RWPE2 (cell line): Measurements from ENCODE around the gene VAV3.

ENCODE experiments used
- ATAC-seq: fragments of 200-7000 bp; cut with Tn5 transposase; 3 replicates; pipeline ENCODE4 v1.9.1; 2021; ENCODE audit warnings: low read depth
- DNase-seq: peaks from one replicate; pipeline ENCODE4 v3.0.0-alpha.2; 2020; ENCODE audit warnings: low spot score
- H3K27ac ChIP-seq: fragments of 450-650 bp; 2 replicates; pipeline ENCODE4 v1.5.1; 2017; ENCODE audit warnings: mild to moderate bottlenecking; ENCODE audit not compliant: poor library complexity, severe bottlenecking
- H3K27me3 ChIP-seq: fragments of 250-450 bp; sonication (Bioruptor Pico); 2 replicates; pipeline ENCODE4 v1.5.1; 2021; ENCODE audit warnings: mild to moderate bottlenecking, moderate library complexity; ENCODE audit not compliant: insufficient read depth, poor library complexity, severe bottlenecking
- H3K36me3 ChIP-seq: fragments of 250-450 bp; sonication (Bioruptor Pico); 2 replicates; pipeline ENCODE4 v1.5.1; 2020; ENCODE audit warnings: low read depth, mild to moderate bottlenecking, moderate library complexity
- H3K4me1 ChIP-seq: fragments of 250-450 bp; sonication (Bioruptor Pico); 2 replicates; pipeline ENCODE4 v1.5.1; 2021; ENCODE audit warnings: mild to moderate bottlenecking, moderate library complexity; ENCODE audit not compliant: insufficient read depth, poor library complexity, severe bottlenecking
- H3K4me3 ChIP-seq: fragments of 250-450 bp; sonication (Bioruptor Pico); 2 replicates; pipeline ENCODE4 v1.5.1; 2021; ENCODE audit warnings: mild to moderate bottlenecking, moderate library complexity; ENCODE audit not compliant: severe bottlenecking
- H3K9me3 ChIP-seq: fragments of 250-450 bp; sonication (Bioruptor Pico); 2 replicates; pipeline ENCODE4 v1.5.1; 2021; ENCODE audit warnings: mild to moderate bottlenecking, moderate library complexity; ENCODE audit not compliant: severe bottlenecking
- TF ChIP-seq, protein P1 (sequence below): fragments of 450-650 bp; IDR thresholded peaks from one replicate; pipeline ENCODE4 v1.5.1; 2017; ENCODE audit warnings: mild to moderate bottlenecking, moderate library complexity; ENCODE audit not compliant: poor library complexity, severe bottlenecking

VAV3 gene

DNA sequence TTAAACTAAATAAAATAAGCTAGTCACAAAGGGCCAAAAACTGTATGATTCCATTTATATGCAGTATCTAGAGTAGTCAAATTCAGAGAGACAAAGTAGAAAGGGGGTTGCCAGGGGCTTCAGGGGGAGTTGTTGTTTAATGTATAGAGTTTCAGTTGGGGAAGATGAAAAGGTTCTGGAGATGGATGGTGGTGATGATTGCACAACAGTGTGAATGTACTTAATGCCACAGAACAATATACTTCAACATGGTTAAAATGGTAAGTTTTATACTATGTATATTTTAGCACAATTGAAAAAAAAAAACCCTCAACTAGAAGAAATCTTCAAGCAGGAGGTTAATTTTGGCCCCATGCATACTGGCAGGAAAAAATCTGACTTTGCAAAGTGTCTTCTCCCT, 24.3 kb downstream of the VAV3 start:
- H3K9me3 ChIP-seq, result no peaks in the 10 kb centered on the region
- peaks cover 15% of the 10 kb centered on the region for H3K4me1 ChIP-seq
- no peaks in the 10 kb centered on the region for H3K36me3 ChIP-seq
- ATAC-seq, result no peak
- H3K4me3 ChIP-seq, result no peak overlapping the region
- H3K27me3 ChIP-seq, result no peaks in the 10 kb centered on the region
- no peak for DNase-seq
- no peak overlapping the region for H3K27ac ChIP-seq
- TF ChIP-seq, protein P1, sequence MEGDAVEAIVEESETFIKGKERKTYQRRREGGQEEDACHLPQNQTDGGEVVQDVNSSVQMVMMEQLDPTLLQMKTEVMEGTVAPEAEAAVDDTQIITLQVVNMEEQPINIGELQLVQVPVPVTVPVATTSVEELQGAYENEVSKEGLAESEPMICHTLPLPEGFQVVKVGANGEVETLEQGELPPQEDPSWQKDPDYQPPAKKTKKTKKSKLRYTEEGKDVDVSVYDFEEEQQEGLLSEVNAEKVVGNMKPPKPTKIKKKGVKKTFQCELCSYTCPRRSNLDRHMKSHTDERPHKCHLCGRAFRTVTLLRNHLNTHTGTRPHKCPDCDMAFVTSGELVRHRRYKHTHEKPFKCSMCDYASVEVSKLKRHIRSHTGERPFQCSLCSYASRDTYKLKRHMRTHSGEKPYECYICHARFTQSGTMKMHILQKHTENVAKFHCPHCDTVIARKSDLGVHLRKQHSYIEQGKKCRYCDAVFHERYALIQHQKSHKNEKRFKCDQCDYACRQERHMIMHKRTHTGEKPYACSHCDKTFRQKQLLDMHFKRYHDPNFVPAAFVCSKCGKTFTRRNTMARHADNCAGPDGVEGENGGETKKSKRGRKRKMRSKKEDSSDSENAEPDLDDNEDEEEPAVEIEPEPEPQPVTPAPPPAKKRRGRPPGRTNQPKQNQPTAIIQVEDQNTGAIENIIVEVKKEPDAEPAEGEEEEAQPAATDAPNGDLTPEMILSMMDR, result no peak

DNA sequence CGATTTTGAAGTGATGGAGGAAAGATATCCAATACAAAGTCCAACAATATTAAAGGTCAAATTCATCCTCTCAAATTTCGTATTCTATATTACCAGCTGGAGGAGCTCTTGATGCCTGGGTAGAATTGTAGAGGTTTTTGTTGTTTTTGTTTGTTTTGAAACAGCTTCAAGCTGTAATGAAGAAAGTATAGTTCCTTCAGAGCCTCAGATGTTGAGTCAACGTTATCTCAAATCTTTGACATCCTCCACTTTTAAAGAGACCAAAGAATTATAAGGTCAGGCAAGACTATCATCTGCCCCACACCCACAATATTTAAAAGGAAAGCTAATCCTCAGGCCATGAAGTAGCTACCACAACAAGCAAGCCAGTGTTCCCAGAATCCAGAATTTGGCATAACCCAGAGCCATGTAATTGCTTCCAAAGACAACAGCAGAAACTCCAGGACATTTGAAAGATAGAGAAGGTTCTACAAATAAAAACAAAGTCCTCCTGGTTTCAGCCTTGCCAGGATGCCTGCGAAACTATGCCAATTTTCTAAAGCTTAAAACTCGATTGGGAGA, 24.9 kb downstream of the VAV3 start:
- H3K27ac ChIP-seq, result no peak overlapping the region
- no peak overlapping the region for H3K4me3 ChIP-seq
- ATAC-seq (no peak), DNase-seq (no peak)
- H3K4me1 ChIP-seq, result peaks cover 15% of the 10 kb centered on the region
- TF ChIP-seq, protein P1, result no peak
- no peaks in the 10 kb centered on the region for H3K36me3 ChIP-seq
- no peaks in the 10 kb centered on the region for H3K9me3 ChIP-seq
- no peaks in the 10 kb centered on the region for H3K27me3 ChIP-seq

DNA sequence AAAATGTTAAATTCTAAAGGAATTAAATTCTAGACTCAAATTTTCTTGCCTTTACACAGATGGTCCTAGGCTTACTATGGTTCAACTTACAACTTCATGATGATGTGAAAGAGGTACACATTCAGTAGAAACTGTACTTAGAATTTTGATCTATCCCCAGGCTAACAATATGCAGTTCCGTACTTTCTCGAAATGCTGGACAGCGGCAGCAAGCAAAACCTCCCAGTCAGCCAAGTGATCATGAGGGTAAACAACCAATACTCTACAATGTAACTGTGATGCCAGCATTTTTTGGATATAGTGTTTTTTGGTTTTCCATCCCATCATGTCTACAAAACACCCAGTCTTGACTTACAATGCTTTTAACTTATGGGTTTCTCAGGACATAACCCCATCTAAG, 25.7 kb downstream of the VAV3 start:
- Histone ChIP-seq H3K36me3 (no peaks in the 10 kb centered on the region), H3K27me3 (no peaks in the 10 kb centered on the region), H3K27ac (no peak overlapping the region), H3K9me3 (no peaks in the 10 kb centered on the region), H3K4me3 (no peak overlapping the region), H3K4me1 (peaks cover 15% of the 10 kb centered on the region)
- no peak for DNase-seq
- ATAC-seq, result no peak
- TF ChIP-seq, protein P1, result no peak

GRCh38 chr1:107936498-107937481, 28.2 kb downstream of the VAV3 start:
- H3K4me3 ChIP-seq, result no peak overlapping the region
- H3K36me3 ChIP-seq, result no peaks in the 10 kb centered on the region
- H3K4me1 ChIP-seq, result peaks cover 15% of the 10 kb centered on the region
- no peaks in the 10 kb centered on the region for H3K27me3 ChIP-seq
- DNase-seq (peak; percentile 83), ATAC-seq (peak; percentile 96)
- H3K9me3 ChIP-seq, result no peaks in the 10 kb centered on the region
- TF ChIP-seq, protein P1, result no peak
- peak overlapping the region; percentile 43 for H3K27ac ChIP-seq
